SH-SY5Y (cell line): ENCODE measurements around the gene FZR1.

Experiments used
- GATA2 ChIP-seq: IDR thresholded peaks from 2 replicates; pipeline ENCODE4 v1.6.1; 2011; ENCODE audit warnings: mild to moderate bottlenecking, low read depth, low read length
- GATA3 ChIP-seq: IDR thresholded peaks from 2 replicates; pipeline ENCODE4 v1.6.1; 2011; ENCODE audit warnings: low read depth, mild to moderate bottlenecking, low read length, moderate library complexity

GRCh38 chr19:3465552-3465951 lies 40.6 kb upstream of the FZR1 start:
- TF ChIP-seq GATA2 (no peak), GATA3 (no peak)
